GM18867 (cell line): ENCODE data around the gene GP1BA.

Experiments
- ATAC-seq: cut with Tn5 transposase; IDR thresholded peaks from one replicate; pipeline ENCODE4 v1.9.1; 2021; ENCODE audit warnings: mild to moderate bottlenecking, moderate library complexity; ENCODE audit not compliant: unreplicated experiment

Gene GP1BA

DNA sequence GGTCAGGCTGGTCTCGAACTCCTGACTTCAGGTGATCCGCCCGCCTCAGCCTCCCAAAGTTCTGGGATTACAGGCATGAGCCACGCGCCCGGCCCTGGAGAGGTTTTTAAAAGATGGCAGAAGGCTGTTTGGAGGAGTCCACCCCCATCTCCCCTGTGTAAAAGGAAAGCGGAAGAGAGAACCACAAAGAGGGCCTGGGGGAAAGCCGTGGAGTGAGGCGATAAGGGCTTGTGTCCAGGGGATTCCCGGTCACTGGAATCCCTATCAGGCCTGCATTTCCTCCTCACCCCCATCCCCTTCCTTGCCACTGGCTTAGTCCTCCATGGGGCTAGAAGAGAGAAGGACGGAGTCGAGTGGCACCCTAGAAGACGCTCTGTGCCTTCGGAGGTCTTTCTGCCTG lies at the start of gene GP1BA:
Gene GP1BA, plus strand, starts transcription at position 315 of the 400 bp plus-strand sequence. CDS start 328 bp downstream, outside the sequence.
- no peak for ATAC-seq

DNA sequence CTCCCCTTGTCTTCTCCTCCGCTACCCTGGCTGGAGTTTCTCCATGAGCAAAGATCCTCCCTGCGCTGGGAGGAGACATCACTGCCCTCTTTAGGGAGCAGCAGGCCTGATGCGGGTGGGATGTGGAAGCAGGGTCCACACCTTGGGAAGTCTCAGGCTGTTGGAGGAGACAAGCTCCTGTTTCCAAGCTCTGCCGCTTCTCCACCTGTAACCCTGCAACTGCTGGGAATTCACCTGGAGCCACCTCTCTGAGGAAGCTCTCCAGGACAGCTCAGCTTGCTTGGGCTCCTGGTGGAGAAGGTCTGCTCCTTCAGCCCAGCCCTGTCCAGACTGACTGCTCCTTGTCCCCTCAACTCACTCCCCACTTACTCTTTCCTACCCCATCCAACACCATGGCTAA lies 47.6 kb upstream of the GP1BA start:
- ATAC-seq, result no peak

DNA sequence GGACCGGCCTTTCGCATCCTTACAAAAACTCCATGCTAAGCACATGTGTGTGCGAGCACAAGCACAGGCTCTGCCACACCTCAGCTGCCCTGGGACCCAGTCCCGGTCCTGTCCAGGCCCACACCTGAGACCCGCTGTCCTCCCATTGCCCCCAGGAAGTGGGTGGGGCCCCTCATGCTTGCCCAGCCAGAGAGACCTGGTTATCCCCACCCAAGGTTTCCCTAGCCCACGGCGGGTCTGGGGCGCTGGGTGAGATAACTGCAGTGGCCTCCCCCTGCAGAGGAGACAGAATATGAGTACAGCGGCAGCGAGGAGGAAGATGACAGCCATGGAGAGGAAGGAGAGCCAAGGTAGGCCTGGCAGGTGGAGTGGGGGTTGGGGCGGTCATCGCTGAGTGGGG lies 45.2 kb upstream of the GP1BA start:
- no peak for ATAC-seq

DNA sequence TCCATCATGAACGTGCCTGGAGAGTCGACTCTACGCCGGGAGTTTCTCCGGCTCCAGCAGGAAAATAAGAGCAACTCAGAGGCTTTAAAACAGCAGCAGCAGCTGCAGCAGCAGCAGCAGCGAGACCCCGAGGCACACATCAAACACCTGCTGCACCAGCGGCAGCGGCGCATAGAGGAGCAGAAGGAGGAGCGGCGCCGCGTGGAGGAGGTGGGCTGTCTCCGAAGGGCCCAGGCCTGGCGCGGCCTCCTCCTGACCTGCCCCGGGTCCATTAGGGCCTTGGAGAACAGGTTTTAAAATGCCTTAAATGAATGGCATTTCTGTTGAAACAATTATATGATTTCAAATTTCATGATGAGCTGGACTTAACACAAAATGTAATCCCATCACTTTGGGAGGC lies 44.5 kb upstream of the GP1BA start:
- ATAC-seq, result no peak

DNA sequence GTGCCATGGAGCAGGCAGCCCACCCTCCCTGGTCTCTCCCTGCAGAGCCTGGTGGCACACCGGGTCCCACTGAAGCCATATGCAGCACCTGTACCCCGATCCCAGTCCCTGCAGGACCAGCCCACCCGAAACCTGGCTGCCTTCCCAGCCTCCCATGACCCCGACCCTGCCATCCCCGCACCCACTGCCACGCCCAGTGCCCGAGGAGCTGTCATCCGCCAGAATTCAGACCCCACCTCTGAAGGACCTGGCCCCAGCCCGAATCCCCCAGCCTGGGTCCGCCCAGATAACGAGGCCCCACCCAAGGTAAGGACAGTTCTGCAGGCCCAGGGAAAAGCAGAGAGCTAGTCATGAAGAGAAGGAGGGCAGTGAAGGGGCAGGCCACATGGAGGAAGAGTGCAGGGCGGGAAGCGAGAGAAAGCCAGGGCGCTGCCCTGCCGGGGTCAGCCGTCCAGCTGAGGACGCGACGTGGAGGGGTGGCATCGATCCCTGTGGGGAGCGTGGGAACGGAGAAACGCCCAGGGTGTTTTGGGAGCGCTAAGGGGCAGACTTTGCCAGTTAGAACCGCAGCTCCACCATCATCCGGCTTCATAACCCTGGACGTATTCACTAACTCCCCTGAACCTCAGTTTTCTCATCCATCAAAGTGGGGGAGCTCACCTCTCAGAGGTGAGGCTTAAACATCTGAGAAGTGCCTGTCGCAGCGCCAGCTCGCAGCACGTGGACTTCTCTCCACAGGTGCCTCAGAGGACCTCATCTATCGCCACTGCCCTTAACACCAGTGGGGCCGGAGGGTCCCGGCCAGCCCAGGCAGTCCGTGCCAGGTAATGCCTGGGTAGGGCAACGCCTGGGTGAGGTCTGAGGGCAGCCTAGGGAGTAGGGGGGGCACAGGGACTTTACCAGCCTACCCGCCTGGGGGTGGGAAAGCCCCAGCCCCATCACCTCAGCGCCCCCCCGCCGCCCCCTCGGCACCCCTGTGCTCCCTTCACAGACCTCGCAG lies 40.4 kb upstream of the GP1BA start:
- no peak for ATAC-seq

DNA sequence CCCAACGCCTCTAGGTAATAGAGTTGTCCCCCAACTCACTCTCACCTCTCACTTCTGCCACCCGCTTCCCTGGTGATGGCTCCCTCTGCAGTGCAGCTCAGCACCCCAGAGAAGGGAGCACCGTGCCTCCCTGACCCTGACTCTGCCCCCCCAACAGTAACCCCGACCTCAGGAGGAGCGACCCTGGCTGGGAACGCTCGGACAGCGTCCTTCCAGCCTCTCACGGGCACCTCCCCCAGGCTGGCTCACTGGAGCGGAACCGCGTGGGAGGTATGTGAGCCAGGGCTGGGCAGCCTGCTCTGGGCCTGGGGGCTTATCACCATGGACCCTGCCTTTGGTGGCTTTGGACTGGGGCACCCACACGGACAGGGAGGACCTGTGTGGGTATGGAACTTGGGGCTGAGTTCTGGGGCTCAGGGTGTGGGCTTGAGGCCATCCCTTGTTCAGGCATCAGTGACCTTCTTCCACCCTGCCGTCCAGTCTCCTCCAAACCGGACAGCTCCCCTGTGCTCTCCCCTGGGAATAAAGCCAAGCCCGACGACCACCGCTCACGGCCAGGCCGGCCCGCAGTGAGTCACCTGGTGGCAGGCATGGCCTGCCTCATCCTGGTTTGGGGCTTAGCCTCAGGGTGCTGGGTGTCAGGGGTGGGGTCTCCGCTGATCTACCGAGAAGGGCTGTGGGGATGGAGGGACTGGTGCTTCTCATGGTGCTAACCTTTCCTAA lies 39.4 kb upstream of the GP1BA start:
- no peak for ATAC-seq

DNA sequence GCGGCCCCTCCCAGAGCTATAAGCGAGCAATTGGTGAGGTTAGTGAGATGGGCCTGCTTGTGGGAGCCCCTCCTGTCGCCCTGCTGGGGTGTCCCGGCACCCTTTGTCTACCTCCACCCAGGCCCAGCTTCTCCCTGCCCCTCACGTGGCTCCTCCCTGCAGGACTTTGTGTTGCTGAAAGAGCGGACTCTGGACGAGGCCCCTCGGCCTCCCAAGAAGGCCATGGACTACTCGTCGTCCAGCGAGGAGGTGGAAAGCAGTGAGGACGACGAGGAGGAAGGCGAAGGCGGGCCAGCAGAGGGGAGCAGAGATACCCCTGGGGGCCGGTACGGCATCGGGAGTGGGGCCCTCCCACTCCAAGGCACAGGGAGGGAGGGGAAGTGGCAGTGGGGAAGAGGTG lies 38.8 kb upstream of the GP1BA start:
- ATAC-seq, result no peak

DNA sequence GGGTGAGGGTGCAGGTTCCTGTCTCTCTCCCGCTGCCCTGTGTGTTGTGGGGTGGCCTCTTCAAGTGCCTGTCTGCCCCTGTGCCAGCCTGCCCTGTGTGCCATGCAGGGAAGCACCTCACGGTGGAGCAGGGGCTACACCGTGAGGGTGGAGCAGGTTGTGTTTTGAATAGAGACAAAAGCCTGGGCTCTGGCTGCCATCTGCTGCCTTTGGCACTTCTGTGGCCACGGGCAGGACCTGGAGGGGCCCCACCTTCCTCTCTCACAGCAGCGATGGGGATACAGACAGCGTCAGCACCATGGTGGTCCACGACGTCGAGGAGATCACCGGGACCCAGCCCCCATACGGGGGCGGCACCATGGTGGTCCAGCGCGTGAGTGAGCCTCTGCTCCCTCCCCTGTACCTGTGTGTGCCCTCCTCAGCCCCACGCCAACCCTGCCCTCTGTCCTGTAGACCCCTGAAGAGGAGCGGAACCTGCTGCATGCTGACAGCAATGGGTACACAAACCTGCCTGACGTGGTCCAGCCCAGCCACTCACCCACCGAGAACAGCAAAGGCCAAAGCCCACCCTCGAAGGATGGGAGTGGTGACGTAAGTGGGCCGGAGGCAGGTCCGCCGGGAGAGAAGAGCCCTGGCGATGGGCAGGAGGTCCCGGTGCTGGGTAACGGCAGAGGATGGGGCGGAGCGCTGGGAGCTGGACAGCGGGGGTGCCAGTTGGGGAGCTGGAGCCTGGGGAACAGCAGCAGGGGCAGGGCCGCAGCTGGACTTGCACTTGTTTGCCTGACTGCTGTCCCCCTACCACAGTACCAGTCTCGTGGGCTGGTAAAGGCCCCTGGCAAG lies 38.1 kb upstream of the GP1BA start:
- no peak for ATAC-seq

DNA sequence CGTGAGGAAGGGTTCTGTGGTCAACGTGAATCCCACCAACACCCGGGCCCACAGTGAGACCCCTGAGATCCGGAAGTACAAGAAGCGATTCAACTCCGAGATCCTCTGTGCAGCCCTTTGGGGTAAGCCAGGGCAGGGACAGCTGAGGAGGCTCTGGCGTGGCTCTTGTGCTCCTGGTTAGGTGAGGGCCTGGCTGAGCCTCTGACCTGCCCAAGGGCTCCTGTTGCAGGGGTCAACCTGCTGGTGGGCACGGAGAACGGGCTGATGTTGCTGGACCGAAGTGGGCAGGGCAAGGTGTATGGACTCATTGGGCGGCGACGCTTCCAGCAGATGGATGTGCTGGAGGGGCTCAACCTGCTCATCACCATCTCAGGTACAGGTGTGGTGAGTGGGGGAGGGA lies 37.0 kb upstream of the GP1BA start:
- ATAC-seq, result no peak

DNA sequence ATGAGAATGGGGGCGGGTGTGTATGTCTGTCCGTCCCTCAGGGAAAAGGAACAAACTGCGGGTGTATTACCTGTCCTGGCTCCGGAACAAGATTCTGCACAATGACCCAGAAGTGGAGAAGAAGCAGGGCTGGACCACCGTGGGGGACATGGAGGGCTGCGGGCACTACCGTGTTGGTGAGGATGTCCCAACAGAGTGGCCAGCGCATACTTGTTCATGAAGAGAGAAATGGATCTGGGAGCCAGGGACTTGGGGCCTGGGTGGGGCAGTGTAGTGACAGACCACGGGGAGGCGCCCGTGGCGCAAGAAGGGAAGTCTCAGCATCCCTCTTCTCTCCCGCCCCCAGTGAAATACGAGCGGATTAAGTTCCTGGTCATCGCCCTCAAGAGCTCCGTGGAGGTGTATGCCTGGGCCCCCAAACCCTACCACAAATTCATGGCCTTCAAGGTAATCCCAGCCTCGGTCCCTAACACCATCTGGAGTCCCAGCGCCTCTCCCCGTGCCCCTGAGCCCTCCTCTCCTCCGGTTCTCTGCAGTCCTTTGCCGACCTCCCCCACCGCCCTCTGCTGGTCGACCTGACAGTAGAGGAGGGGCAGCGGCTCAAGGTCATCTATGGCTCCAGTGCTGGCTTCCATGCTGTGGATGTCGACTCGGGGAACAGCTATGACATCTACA lies 36.3 kb upstream of the GP1BA start:
- no peak for ATAC-seq

DNA sequence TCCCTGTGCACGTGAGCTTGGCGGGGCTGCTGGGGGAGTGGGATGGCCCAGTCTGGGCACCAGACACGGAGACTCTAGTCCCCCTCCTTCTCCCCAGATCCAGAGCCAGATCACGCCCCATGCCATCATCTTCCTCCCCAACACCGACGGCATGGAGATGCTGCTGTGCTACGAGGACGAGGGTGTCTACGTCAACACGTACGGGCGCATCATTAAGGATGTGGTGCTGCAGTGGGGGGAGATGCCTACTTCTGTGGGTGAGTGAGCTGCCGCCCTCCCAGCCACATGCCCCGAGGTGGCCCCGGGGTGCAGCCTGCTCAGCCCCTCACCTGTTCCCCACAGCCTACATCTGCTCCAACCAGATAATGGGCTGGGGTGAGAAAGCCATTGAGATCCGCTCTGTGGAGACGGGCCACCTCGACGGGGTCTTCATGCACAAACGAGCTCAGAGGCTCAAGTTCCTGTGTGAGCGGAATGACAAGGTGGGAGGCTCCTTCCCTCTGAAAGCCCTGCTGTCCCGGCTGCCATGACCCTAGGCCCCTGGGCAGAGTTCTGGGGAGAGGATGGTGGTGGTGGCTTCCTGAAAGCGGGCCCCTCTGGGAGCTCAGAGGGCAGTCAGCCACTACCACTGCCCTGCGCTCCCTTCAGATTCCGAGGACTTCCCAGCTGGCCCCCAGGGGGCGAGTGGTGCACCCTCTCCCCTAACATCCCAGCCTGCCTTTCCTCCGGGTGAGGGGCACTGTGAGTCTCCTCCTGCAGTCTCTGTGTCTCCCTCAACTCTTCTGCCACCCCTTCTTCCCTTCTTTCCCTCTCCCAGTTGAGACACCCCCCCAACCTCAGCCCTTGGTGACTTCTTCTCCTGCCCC lies 35.5 kb upstream of the GP1BA start:
- ATAC-seq, result no peak

DNA sequence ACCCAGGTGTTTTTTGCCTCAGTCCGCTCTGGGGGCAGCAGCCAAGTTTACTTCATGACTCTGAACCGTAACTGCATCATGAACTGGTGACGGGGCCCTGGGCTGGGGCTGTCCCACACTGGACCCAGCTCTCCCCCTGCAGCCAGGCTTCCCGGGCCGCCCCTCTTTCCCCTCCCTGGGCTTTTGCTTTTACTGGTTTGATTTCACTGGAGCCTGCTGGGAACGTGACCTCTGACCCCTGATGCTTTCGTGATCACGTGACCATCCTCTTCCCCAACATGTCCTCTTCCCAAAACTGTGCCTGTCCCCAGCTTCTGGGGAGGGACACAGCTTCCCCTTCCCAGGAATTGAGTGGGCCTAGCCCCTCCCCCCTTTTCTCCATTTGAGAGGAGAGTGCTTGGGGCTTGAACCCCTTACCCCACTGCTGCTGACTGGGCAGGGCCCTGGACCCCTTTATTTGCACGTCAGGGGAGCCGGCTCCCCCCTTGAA lies 34.8 kb upstream of the GP1BA start:
- ATAC-seq, result no peak

DNA sequence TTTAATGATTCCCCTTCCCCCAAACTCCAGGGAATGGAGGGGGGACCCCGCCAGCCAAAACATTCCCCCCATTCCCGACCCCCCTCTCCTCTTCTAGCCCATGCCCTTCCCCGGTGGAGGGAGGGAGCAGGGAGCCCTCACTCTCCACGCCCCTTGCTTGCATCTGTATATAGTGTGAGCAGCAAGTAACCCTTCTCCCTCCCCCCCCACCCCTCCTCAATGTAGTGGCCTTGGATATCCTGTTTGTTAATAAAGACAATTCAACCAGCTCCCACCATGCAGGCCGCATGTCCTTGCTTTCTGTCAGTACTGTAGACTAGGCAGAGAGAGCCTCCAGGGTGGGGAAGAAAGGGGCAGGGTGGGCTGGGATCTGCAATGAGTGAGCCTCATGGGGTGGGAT lies 34.3 kb upstream of the GP1BA start:
- ATAC-seq, result no peak

DNA sequence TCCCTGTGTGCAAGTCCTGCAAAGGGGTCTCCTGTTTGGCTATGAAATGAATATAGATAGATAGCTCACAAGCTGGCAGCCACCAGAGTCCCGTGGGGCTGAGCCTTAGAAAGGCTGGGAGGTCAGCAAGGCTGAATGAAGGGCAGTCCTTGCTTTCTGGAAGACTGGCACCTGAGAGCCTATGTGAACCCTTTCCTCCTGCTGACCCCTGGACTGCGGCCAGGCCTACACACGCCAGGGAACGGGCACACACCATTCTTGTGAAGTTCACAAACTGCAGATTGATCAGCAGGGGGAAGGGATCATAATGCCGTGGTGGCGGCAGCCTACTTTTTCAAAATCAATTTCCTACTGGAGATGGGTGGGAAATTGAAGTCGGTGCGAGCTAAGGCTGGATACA lies 33.7 kb upstream of the GP1BA start:
- ATAC-seq, result no peak

DNA sequence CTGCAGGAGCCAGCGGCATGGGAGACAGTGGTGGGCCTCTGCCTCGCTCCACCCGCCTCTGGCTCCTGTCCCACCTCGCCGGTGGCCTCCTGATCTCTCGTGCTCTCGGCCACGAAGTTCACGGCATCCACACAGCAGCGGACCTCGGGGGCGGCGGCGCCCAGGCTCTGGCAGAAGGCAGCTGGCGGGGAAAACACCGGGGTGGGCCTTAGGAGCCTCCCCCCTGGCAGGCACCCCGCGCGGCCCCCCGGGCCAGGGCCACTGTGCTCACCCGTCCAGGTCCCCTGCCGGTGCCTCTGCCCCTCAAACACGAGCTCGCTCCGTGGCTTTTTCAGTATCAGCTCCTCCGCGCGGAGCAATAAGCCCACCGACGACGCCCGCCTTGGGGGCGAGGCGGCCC lies 33.1 kb upstream of the GP1BA start:
- ATAC-seq, result no peak

DNA sequence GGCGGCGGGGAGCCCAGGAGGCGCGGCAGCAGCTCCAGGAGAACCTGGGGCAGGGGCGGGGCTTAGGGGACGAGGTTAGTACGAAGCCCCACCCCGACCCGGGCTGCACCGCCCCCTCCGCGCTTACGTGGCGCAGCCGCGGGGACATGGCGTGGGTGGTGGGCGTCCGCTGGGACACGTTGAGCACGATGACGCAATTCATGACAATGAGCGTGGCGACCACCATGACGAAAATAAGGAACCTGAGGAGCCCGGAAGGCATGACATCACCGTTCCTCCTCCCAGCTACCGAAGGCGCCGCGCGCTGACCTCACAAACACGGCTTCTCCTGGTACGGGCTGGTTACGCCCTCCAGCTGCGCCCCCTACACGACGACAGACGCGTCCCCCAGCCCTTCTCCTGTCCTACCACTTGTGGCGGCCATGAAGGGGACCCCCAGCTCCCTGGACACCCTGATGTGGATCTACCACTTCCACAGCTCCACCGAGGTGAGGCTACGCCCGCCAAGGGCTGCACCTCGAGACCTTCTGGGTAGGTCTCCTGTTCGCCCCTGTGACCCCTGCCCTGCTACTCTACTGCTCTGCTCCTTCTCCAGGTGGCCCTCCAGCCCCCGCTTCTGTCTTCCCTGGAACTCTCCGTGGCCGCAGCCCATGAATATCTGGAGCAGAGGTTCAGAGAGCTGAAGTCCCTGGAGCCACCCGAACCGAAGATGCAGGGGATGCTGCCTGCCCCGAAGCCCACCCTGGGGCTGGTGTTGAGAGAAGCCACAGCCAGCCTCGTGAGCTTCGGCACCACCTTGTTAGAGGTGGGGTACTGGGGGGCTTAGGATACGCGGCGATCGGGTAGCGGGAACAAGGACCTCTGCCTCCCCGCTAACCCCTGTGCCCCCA lies 32.5 kb upstream of the GP1BA start, which contains the start of gene C17orf107:
Gene C17orf107, plus strand, starts transcription at position 196 of the 890 bp plus-strand sequence. Its CDS starts 227 bp downstream, at position 423.
- ATAC-seq, result no peak

DNA sequence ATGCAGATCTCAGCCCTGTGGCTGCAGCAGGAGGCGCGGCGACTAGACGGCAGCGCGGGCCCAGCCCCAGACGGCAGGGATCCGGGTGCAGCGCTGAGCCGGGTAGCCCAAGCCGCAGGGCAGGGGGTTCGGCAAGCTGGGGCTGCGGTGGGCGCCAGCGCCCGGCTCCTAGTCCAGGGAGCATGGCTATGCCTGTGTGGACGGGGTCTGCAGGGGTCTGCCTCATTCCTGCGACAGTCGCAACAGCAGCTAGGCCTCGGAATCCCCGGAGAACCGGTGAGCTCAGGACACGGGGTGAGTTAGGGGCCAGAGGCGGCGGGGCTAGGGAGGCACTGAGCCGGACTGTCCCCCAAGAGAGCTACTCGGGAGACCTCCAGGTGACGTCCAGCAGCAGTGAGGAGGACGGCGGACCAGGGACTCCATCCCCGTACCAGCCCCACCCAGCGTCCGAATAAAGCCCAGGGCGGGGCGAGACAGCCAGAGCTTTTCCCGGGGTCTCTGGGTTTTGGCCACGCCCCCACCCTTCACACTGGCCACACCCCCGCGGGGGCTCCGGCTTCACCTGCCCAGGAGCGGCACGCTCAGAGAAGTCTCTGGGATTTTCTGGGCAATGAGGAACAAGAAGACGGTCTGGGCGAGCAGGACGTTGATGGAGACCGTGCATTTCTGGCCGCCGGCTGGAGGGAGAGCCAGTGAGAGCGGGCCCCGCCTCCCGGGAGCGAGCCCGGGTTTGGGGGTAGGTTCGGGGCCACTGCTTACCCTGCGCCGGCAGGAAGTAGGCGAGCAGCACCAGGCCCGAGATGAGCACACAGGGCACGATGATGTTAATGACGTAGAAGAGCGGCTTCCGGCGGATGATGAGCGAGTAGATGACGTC lies 31.6 kb upstream of the GP1BA start:
- ATAC-seq, result no peak
